ENCODE data around the gene SPSB4. TPM values are rescaled to one million over a fixed set of nuclear protein-coding genes. Genes with fewer than 3 reads are reported as not detected.
"Not testable (repeated sequence)": the region's sequence is repeated elsewhere in the genome, so short reads cannot be mapped to it uniquely, and the experiment has no call there.

SPSB4 gene
- total RNA-seq, 2 donors from 2014 or later = 3.0 to 6.9 TPM

DNA sequence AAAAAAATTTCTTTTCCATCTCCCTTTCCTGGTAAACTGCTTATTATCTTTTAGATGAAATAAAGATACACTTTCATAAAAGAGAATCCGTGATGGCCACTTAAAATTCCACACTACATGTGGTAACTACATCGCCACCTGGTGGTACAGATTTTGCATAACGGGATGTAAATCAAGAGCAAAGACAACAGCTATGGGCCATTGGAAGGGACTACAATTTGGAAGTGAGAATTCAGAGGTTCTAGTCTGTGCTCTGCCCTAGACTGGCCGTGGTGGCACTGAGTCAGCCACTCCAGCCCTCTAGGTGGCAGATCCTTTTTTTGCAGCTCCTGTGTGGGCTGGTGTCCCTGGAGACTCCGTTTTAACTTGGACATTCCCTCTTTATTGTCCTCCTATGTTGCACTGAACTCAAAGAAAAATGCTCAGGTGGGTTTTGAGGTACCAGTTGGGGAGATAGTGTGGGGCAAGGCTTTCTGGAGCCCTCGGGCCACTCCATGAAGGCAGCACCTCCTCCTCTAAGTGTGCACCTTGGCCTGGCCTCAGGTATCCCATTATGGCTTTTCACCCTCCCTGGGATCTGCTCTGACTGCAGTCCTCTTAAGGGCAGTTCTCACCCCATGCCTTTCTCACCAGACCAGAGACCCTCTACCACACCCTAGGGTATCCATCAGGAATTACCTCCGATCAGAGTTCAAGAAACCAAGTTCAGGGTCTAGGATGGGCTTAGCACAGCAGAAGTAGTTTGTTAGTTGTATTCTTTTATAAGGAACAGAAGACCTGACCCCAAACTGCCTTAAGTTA, 54.9 kb downstream of the SPSB4 start:
- DNase-seq (peak; percentile 78), ATAC-seq (peak in 1 of 2 donors; percentile 6)
- intact Hi-C loops (cut with DNase I) = loop anchor here (2.0 to 10.0 kb wide), 5 partner anchors 51 to 101 kb away; partner anchors contain the start of gene SPSB4 (in 1 of the 2)

DNA sequence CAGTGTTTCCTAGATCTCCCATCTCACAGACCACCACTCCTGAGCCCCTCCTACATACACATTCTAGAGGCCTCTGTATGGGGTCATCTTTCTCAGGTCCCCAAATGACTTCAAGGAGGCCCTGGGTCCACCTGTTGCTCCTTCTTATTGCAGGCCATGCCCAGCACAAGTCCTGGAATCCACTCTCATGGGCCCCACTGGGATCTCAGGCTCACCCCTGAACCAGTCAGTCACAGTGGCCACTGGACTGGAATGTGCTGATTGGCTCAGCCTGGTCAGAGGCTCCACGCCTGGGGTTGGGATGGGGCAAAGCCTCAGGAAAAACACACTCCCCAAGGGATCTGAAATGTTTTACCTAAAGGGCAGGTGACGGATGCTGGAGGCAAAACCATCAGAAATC, 55.7 kb downstream of the SPSB4 start:
- DNase-seq (no peak), ATAC-seq (no peak)
- intact Hi-C loops (cut with DNase I) = loop anchor here (5.0 to 10.0 kb wide), 3 partner anchors 52 to 102 kb away; partner anchors contain the start of gene SPSB4 (in 1 of the 2)

DNA sequence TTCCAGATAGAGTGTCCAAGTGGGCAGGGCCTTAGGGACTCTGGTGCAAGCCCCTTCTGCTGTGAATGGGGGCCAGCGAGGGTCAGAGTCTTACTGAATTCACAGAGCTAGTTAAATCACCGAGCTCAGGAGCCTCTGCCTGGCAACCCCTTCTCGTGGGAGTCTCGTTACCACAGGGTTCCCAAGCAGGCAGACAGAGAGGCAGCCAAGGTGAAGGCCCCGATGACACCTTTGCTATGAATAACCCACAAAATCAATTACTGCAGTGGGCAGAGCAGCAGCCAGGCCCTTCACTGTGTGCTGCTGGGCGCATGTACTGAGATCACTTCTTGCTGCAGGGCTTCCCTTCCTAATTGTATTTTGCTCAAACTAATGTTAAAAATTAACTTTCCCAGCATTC, 56.9 kb downstream of the SPSB4 start:
- ATAC-seq (peak in 1 of 2 donors; percentile 35), DNase-seq (no peak)
- intact Hi-C loops (cut with DNase I) = loop anchor here (5.0 to 10.0 kb wide), 3 partner anchors 53 to 103 kb away; partner anchors contain the start of gene SPSB4 (in 1 of the 2)

DNA sequence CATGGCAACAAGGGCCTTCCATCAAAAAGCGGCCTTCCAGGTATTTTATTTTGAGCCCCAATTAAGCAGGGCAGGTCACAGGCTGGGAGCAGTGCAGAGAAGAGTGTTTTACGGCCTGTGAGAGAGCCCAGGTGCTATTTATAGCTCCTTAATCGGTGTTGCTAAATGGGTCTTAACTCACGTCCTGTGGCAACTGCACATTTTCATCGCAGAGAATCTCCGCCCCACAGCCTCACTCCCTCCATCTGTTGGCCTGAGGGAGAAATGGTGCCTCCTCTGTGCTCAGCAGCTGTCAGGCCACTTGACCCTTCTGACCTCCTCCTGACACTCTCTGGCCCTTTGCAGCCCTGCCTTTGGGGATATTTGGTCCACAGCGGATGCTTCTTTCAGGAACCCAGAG, 58.6 kb downstream of the SPSB4 start:
- intact Hi-C loops (cut with DNase I) = loop anchor here (5.0 to 10.0 kb wide), 3 partner anchors 55 to 105 kb away; partner anchors contain the start of gene SPSB4 (in 1 of the 2)
- DNase-seq = peak; percentile 33
- ATAC-seq = peak; percentile 89 to 90

DNA sequence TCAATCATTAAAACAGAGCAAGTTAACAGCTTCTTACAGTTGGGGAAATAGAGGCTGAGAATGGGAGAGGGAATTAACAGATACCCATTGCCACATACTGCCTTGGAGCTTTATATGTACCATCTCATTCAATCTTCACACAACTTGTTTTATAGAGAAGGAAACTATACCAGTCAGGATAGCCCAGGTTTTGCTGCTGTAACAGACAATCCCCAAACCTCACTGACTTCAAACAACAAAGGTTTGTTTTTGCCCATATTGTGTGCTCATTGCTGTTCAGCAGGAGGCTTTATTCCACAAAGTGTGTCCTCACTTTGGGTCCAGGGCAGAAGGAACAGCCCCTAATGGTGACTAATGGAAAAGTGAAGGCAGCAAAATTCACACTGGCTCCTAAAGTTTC, 59.2 kb downstream of the SPSB4 start:
- ATAC-seq (no peak), DNase-seq (no peak)
- intact Hi-C loops (cut with DNase I) = no loop called here

DNA sequence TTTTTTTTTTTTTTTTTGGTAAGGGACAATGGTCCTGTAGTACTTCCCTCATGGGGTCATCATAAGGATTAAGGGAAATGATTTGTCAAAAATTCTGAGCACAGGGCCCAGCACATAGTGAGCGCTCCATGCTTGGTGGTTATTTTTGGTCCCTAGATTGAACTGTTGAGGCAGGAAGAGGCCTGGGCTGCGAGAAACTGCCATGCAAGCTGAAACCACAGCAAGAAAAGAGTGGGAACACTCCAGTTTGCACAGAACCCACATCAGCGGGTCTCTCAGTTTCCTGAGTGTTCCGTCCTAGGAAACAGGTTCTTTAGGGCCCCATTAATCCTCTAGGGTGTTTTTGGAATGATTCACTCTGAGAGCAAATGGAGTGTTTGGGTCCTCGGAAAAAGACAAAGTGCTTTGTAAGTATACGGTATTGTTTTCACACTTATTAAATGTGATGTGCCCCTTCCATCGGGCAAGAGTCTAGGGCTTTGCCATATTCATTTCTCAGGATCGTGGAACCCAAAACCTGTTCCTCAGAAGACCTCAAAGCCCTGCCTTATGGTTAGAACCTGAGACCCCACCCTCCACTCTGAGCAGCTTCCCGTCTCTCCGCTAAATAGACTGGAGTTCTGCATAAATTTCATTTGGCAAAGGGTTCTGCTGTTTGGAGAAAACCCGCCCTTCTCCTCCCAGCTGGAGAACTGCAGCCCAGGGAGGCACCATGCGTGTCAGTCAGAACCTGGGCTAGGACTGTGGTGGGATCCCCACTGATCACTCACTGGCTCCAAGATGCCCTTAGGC, 60.4 kb downstream of the SPSB4 start:
- ATAC-seq (no peak), DNase-seq (no peak)
- intact Hi-C loops (cut with DNase I) = no loop called here

DNA sequence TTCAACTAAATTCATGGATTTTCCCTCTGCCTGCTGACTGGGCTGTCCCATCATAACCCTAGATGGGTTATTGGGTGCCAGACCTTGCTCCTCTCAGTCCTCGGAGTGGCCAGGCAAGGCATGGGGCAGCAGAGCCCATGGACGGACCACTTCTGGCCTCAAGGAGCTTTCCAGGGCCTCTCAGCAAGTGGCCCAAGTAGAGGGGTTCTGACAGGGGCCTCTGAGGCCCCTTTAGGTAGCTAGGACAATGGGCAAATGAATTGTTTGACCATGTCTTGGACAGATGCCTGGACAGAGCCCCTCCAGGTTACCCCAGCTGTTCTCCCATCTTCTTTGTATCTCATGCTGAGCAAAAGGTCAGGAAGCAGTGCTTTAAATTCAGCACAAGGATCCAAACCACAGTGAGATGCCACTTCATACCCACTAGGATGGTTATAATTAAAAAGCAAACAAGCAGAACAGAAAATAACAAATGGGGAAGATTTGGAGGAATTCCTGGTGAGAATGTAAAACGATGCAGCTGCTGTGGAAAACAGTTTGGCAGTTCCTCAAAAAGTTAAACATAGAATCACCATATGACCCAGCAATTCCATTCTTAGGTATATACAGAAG, 61.6 kb downstream of the SPSB4 start:
- DNase-seq (no peak), ATAC-seq (no peak)
- intact Hi-C loops (cut with DNase I) = no loop called here

DNA sequence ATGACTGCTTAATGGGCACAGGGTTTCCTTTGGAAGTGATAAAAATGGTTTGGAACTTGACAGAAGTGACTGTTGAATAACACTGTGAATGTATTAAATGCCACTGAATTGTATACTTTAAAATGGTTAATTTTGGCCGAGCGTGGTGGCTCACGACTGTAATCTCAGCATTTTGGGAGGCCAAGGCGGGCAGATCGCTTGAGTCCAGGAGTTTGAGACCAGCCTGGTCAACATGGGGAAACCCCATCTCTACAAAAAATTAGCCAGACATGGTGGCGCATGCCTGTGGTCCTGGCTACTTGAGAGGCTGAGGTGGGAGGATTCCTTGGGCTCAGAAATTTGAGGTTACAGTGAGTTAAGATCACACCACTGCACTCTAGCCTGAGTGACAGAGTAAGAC, 62.5 kb downstream of the SPSB4 start:
- DNase-seq; ATAC-seq; intact Hi-C loops (cut with DNase I): not testable (repeated sequence)

DNA sequence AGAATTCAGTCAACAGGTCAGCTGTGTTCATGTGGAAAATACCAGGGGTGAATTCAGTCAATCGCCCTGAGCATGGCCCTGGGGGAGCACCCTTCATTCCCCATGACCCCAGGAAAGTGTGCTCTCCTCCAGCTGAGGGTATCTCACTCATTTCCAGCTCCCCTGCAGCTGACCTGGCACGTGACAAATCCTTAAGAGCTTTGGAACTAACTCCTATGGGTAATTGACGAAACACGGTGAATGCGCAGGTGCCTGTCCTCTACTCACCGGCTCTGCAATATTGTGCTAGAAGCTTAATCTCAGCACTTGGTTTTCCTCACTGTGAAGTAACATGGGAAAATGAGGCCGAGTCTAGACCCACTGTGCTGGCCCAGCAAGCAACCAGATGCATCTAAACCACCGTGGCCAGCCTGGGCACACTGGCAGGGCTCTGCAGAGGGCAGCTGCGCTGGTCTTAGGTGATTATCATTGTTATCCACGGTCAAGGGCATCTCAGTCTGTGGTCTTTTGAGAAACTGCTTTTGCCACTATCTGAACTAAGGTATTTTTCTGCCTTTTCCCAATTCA, 63.1 kb downstream of the SPSB4 start:
- no peak for ATAC-seq
- intact Hi-C loops (cut with DNase I) = no loop called here
- no peak for DNase-seq

DNA sequence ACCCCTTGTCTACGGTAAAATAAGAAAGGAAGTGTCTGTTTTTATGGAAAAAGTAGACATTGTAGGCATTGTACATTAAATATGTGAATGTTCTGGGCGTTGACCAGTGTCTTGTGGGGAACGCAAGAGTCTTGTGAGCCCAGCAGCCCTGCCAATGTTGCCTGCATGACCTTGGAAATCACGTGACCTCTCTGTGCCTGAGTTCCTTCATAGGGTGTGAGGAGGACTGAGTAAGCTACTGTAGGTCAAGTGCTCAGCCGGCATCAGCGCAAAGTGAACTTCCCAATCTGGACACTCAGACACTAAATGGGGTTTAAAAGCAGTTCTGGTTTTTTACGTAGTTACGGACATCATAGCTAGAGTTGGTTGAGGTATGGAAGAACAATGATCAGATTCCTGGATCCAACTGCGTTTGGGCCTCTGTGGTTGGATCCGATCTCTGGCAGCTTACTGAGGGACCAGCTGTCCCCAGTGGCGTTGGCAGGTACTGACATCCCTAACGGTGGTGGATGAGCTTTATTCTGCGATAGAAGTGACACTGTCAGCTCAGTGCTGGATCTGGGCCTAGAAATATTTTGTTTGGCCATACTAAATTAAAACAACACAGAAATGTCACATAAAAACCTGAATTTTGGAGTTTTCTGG, 63.8 kb downstream of the SPSB4 start:
- intact Hi-C loops (cut with DNase I) = no loop called here
- ATAC-seq (peak; percentile 25 to 64), DNase-seq (no peak)

DNA sequence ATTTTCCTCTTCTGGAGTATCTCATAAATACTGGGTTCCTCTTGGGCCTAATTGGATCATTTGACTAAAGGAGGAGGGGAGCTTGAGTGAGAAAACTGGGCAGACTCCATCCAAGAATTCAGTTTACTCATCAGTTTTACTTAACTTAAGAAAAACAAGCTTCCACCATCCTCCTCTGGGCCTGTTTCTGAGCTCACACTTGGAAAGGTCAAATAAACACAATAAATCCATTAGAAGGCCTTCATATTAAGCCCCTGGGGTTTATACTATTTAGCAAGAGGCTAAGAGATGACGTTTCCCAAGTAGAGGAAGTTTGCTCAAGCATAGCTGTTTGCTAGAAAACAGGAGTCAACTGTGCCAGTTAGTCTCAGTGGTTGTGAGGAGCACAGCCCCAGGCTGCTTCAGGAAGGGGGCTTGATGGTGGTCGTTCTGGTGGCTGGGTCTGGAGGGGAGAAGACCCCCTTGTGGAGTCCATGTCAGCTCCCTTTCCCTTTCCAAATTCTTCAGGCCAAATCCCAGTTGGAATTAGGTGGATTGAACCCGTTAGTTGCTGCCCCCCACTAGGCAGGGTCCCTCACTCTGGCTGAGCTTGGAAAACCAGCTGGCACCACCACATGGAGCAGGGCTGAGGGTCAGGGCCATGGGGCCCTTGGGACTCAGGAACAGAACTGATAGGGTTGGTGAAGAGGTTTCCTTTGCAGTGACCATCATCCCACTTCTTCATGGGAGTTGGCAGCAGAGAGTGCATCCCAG, 64.8 kb downstream of the SPSB4 start:
- ATAC-seq (peak; percentile 92 to 94), DNase-seq (no peak)
- intact Hi-C loops (cut with DNase I) = no loop called here

DNA sequence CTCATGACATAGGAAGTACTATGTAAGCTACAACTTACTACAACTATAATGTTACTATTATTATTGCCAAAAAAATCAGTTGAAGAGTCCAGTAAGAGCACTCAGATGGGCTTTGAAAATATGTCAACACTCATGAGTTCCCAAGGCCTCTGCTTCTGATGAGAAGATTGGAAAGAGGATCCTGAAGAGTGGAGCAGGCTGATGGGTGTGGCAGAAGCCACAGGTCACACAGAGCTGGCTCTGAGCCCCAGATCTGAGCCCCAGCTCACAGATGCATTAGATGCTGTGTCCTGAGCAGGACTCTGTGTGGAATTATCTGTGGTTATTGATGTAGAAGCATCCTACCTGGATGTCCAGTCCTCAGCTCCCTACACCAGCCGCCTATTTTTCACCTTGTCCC, 65.6 kb downstream of the SPSB4 start:
- intact Hi-C loops (cut with DNase I) = no loop called here
- no peak for ATAC-seq

DNA sequence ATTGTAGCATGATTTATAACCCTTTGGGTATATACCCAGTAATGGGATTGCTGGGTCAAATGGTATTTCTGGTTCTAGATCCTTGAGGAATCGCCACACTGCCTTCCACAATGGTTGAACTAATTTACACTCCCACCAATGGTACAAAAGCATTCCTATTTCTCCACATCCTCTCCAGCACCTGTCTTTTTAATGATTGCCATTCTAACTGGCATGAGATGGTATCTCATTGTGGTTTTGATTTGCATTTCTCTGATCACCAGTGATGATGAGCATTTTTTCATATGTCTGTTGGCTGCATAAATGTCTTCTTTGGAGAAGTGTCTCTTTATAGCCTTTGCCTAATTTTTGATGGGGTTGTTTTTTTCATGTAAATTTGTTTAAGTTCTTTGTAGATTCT, 66.8 kb downstream of the SPSB4 start:
- intact Hi-C loops (cut with DNase I); ATAC-seq: not testable (repeated sequence)

More for the DNA sequence above, 65.6 kb downstream of the SPSB4 start:
- DNase-seq = no peak

DNA sequence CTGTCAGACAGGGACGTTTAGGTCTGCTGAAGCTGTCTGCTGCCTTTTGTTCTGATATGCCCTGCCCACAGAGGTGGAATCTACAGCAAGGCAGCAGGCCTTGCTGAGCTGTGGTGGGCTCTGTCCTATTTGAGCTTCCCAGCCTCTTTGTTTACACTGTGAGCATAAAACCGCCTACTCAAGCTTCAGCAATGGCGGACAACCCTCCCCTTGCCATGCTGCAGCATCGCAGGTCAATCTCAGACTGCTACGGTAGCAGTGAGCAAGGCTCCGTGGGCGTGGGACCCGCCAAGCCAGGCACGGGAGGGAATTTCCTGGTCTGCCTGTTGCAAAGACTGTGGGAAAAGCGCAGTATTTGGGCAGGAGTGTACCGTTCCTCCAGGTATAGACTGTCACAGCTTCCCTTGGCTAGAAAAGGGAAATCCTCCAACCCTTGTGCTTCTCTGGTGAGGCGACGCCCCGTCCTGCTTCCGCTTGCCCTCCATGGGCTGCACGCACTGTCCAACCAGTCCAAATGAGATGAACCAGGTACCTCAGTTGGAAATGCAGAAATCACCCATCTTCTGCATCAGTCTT, 71.4 kb downstream of the SPSB4 start:
- no peak for ATAC-seq
- intact Hi-C loops (cut with DNase I) = no loop called here
- no peak for DNase-seq

More for the DNA sequence above, 66.8 kb downstream of the SPSB4 start:
- DNase-seq = not testable (repeated sequence)

DNA sequence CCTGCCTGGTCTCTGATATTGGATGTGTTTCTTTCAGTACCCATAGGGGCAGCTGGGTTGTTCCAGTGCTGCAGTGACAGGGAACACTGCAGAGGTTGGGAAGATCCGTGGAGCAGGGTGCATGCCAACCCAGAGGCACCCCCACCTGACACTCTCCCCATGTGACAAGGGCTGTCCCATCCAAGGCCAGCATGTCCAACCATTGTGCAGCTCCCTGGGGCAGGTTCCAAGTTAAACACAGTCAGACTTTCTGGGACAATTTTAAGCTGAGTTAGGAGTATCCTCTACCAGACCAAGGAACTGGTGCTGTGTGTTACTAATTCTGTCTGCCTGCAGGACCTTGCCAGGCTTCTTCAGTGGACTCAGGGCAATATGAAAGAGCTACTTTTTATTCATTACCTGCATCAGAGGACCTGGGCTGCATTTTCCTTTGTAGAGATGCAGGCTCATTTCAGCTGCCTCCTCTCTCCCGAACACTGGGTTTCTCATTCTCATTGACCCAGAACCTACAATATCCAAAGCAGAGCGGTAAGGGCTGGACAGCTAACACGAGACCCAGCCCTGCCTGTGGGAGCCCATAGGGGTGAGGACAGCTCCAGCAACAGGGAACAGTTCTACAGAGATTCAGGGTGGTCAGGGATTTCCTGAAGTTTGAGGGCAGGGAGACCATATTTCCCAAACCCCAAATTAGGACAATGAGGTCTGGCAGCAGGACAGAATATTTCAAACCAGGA, 72.7 kb downstream of the SPSB4 start:
- intact Hi-C loops (cut with DNase I) = no loop called here
- peak; percentile 81 to 85 for ATAC-seq
- no peak for DNase-seq

DNA sequence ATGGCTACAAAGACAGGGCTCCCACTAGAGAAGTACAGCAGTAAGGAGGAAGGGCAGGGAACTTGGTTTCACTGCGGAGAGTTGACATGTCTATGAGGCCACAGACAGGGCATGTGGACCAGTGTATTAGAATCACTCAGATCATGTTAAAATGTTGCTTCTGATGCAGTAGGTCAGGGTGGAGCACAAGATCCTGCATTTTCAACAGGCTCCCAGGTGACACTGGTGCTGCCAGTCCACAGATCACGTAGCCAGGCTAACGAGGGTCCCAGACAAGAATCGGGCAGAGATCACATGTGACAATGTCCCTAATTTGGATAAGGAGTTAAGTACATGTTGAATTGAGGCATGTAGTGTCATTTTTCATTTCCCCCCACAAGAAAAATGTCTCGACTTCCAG, 73.6 kb downstream of the SPSB4 start:
- ATAC-seq = no peak

DNA sequence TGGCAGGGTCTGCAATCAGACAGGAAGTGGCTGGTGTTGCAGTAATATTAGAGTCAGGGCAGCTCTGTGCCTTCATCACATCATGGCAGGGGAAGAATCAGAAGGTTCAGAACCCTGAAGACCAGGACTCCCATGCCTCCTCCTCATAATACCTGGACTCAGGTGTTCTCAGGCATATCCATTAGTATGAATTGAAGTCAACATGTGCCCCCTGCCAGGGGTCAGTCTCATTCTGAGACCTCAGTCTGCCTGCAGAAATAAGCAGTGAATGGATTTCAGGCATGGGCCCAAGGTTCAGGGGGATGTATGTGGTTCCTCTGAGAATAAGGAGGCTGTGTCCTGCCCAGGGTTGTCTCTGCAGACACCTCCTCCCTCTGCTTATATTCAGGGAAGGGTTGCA, 74.2 kb downstream of the SPSB4 start:
- intact Hi-C loops (cut with DNase I) = no loop called here
- ATAC-seq (no peak), DNase-seq (no peak)

More for the DNA sequence above, 73.6 kb downstream of the SPSB4 start:
- no peak for DNase-seq
- intact Hi-C loops (cut with DNase I) = no loop called here
